Heart left ventricle (tissue), 16 donors: ENCODE results near the gene BTK. TPM values are rescaled to one million over a fixed set of nuclear protein-coding genes. Genes with fewer than 3 reads are reported as not detected.

Experiments
- ATAC-seq, 4 donors: fragments of 200-7000 bp; cut with Tn5 transposase; one replicate each; pipeline ENCODE4 v1.9.1; 2020 to 2022; ENCODE audit warnings: moderate library complexity in 4 of 4, mild to moderate bottlenecking in 3 of 4, moderate number of reproducible peaks in 1 of 4
- DNase-seq, 5 donors: peaks; one replicate each; pipeline ENCODE4 v3.0.0-alpha.2; 2020
- H3K27ac ChIP-seq, 12 donors: fragments of 200-600 bp; sonication (generic) in 4 of 12; one replicate each; pipeline versions ENCODE4 v1.5.0 to v1.8.0; 2016 to 2022; ENCODE audit warnings: mild to moderate bottlenecking in 2 of 12
- H3K27me3 ChIP-seq, 9 donors: fragments of 200-600 bp; sonication (generic) in 2 of 9; one replicate each; pipeline versions ENCODE4 v1.5.1 to v1.8.0; 2016 to 2022; ENCODE audit warnings: mild to moderate bottlenecking in 3 of 9
- H3K36me3 ChIP-seq, 9 donors: fragments of 200-600 bp; sonication (generic) in 2 of 9; one replicate each; pipeline versions ENCODE4 v1.5.0 to v1.8.0; 2018 to 2022; ENCODE audit warnings: mild to moderate bottlenecking in 2 of 9
- H3K4me1 ChIP-seq, 12 donors: fragments of 200-600 bp; sonication (generic) in 4 of 12; one replicate each; pipeline versions ENCODE4 v1.5.0 to v1.8.0; 2016 to 2022; ENCODE audit warnings: mild to moderate bottlenecking in 3 of 12
- H3K4me3 ChIP-seq, 12 donors: fragments of 200-600 bp; sonication (generic) in 4 of 12; one replicate each; pipeline versions ENCODE4 v1.5.0 to v1.8.0; 2017 to 2022; ENCODE audit warnings: mild to moderate bottlenecking in 9 of 12, moderate library complexity in 4 of 12
- H3K9me3 ChIP-seq, 12 donors: fragments of 200-600 bp; sonication (generic) in 4 of 12; one replicate each; pipeline versions ENCODE4 v1.5.0 to v1.8.0; 2016 to 2022; ENCODE audit warnings: mild to moderate bottlenecking in 1 of 12
- CTCF ChIP-seq, 12 donors: fragments of 200-600 bp; sonication (generic) in 4 of 12; IDR thresholded peaks; one replicate each; pipeline versions ENCODE4 v1.5.0 to v1.8.0; 2018 to 2022; ENCODE audit warnings: antibody characterized with exemption in 12 of 12, mild to moderate bottlenecking in 5 of 12
- POLR2A ChIP-seq, 2 donors: fragments of 450-650 bp; IDR thresholded peaks; one replicate each; pipeline ENCODE4 v1.6.1; 2017; ENCODE audit warnings: antibody characterized with exemption in 2 of 2, mild to moderate bottlenecking in 2 of 2, moderate library complexity in 2 of 2
- WGBS, 4 donors: extraction: QIAGEN DNeasy Blood & Tissue Kit in 2 of 4; methylation state at CpG; one replicate each; pipeline versions ENCODE4 v1.1.5 to v1.1.7; 2013 to 2018; 5-methylcytosine and 5-hydroxymethylcytosine counted together
- intact Hi-C, 10 donors: fragments of 100-400 bp; cut with DNase I; formaldehyde crosslinking; loops; one replicate each; pipeline versions ENCODE4 v1.11.1 to v1.14.2; 2022
- polyA plus RNA-seq, 2 donors: library from polyadenylated mRNA; stranded (reverse); fragments of 200-250 nt; gene quantifications; one replicate each; pipeline ENCODE4 v1.2.3, GENCODE V29; 2013
- total RNA-seq, 9 donors: library from RNA; depleted of rRNA in 2 of 9; stranded (reverse); fragments of >200 nt in 2 of 9; fragmentation: NEBNext Ultra II Directional in 3 of 9; extraction: Animal tissue kit (Norgen Biotek cat#: 25700) in 3 of 9; gene quantifications; one replicate each; pipeline versions ENCODE4 v1.1.0 to v1.2.4, GENCODE V29; 2016 to 2023
- donor health status: ischemic (EF 13 %, LVEDD 7.1; RV severe dilation, severe dysfunction).
- donor health status: healthy with polysubstance abuse.
- donor health status: DM: no; HTN: yes; CAD: no.
- donor health status: DM: no; HTN: no; CAD: no.
- donor health status: ischemic (EF 25% LVEDD 6.9; RV normal size, moderate dysfunction).
- donor health status: ischemic (EF 25% LVEDD 5.7; RV mildly dilated, moderate dysfunction).
- donor health status: healthy.
- donor health status: DM: yes; HTN: yes; CAD: no.
- donor health status: ischemic (EF 35%, LVEDD 5.7; RV mildly dilated, moderate dysfunction).
- donor health status: nonischemic (EF 11% LVEDD 7.7; RV severe dilation, severe dysfunction).
- donor health status: DM: yes; HTN: yes; CAD: no.
- donor health status: PGD.
- donor health status: ischemic (EF 29% LVEDD 5.4; RV normal size, mild dysfunction).
- donor health status: nonischemic (EF 23%, LVEDD 6.1; RV moderate dilation, normal function).

BTK gene
- total and polyA plus RNA-seq, 11 donors: 0.25 to 18.8 (median 1.5) TPM

GRCh38 chrX:101419489-101419888, 33.5 kb upstream of the BTK start:
- intact Hi-C loops: loop anchor here (5.0 to 10.0 kb wide), 6 partner anchors 133 to 383 kb away; partner anchors contain the start of gene ARMCX1 (in 6 of the 10)
- Histone ChIP-seq H3K27ac (peak overlapping the region in 4 of 12 donors; percentile 82 to 96 (median 94)), H3K27me3 (peaks cover 0 to 29% (median 0%) of the 10 kb centered on the region in 9 donors), H3K4me3 (peak overlapping the region in 1 of 12 donors; percentile 68), H3K9me3 (no peaks in the 10 kb centered on the region), H3K36me3 (peaks cover 0 to 24% (median 0%) of the 10 kb centered on the region in 9 donors), H3K4me1 (peaks cover 0 to 25% (median 5%) of the 10 kb centered on the region in 12 donors)
- ATAC-seq (no peak), DNase-seq (no peak)
- 61 to 88% (median 74%) methylated on average over 2 of the region's 2 CpGs for WGBS, 4 donors
- TF ChIP-seq CTCF (IDR thresholded peaks at IDR 0.05) (no peak), POLR2A (IDR thresholded peaks at IDR 0.05) (no peak)

GRCh38 chrX:101417981-101418841, 32.2 kb upstream of the BTK start:
- Histone ChIP-seq H3K4me3 (peak overlapping the region; percentile 43 to 89 (median 69)), H3K4me1 (peaks cover 0 to 25% (median 5%) of the 10 kb centered on the region in 12 donors), H3K27ac (peak overlapping the region; percentile 82 to 97 (median 95)), H3K9me3 (no peaks in the 10 kb centered on the region), H3K27me3 (peaks cover 0 to 29% (median 0%) of the 10 kb centered on the region in 9 donors), H3K36me3 (peaks cover 0 to 25% (median 10%) of the 10 kb centered on the region in 9 donors)
- TF ChIP-seq CTCF (IDR thresholded peaks at IDR 0.05) (peak in 1 of 12 donors; percentile 3), POLR2A (IDR thresholded peaks at IDR 0.05) (no peak)
- ATAC-seq (peak; percentile 85 to 95 (median 90)), DNase-seq (peak; percentile 71 to 87 (median 76))
- intact Hi-C loops: loop anchor here (5.0 to 10.0 kb wide), 6 partner anchors 134 to 384 kb away; partner anchors contain the start of gene ARMCX1 (in 6 of the 10)
- 0 to 28% (median 12%) methylated on average over 51 to 56 of the region's 56 CpGs for WGBS, 4 donors

- H3K9me3 ChIP-seq: no peaks in the 10 kb centered on the region
- peaks cover 0 to 29% (median 20%) of the 10 kb centered on the region in 9 donors for H3K36me3 ChIP-seq
- H3K4me3 ChIP-seq: peak overlapping the region in 3 of 12 donors; percentile 70 to 79 (median 78)
- WGBS, 4 donors: 59 to 69% (median 65%) methylated on average over 4 of the region's 4 CpGs
- H3K27me3 ChIP-seq: peaks cover 0 to 29% (median 0%) of the 10 kb centered on the region in 9 donors
- H3K27ac ChIP-seq: peak overlapping the region in 7 of 12 donors; percentile 82 to 97 (median 93)
- no peak for ATAC-seq
- peaks cover 0 to 27% (median 7%) of the 10 kb centered on the region in 12 donors for H3K4me1 ChIP-seq
- no peak for DNase-seq
- no peak for TF ChIP-seq POLR2A (IDR thresholded peaks at IDR 0.05)
- no peak for TF ChIP-seq CTCF (IDR thresholded peaks at IDR 0.05)
- intact Hi-C loops: loop anchor here (5.0 to 10.0 kb wide), 6 partner anchors 135 to 385 kb away; partner anchors contain the start of gene ARMCX1 (in 6 of the 10)
These were observed 31.2 kb upstream of the BTK start for GRCh38 chrX:101417190-101417589.

GRCh38 chrX:101416691-101417090, 30.7 kb upstream of the BTK start:
- peaks cover 0 to 32% (median 9%) of the 10 kb centered on the region in 12 donors for H3K4me1 ChIP-seq
- no peak for DNase-seq
- TF ChIP-seq CTCF (IDR thresholded peaks at IDR 0.05): no peak
- no peak for TF ChIP-seq POLR2A (IDR thresholded peaks at IDR 0.05)
- intact Hi-C loops: loop anchor here (5.0 to 10.0 kb wide), 6 partner anchors 136 to 386 kb away; partner anchors contain the start of gene ARMCX1 (in 6 of the 10)
- H3K27me3 ChIP-seq: peaks cover 0 to 29% (median 0%) of the 10 kb centered on the region in 9 donors
- 74 to 94% (median 88%) methylated on average over 7 of the region's 7 CpGs for WGBS, 4 donors
- no peak overlapping the region for H3K4me3 ChIP-seq
- H3K27ac ChIP-seq: no peak overlapping the region
- no peaks in the 10 kb centered on the region for H3K9me3 ChIP-seq
- no peak for ATAC-seq
- H3K36me3 ChIP-seq: peaks cover 0 to 33% (median 23%) of the 10 kb centered on the region in 9 donors
